AG10803 (cell line): ENCODE data around the gene CENPK.

Experiments
- DNase-seq: peaks from one replicate; pipeline ENCODE4 v3.0.0; 2010; ENCODE audit warnings: low read depth
- H3K4me3 ChIP-seq: 2 replicates; pipeline ENCODE4 v1.5.1; 2011; ENCODE audit warnings: mild to moderate bottlenecking, low read length, control low read depth
- CTCF ChIP-seq: conservative IDR thresholded peaks from 2 replicates; pipeline ENCODE4 v1.5.1; 2011; ENCODE audit warnings: mild to moderate bottlenecking, low read length, control low read depth, inconsistent platforms

CENPK gene

GRCh38 chr5:65570598-65571226, 7.7 kb upstream of the CENPK start:
- no peak for TF ChIP-seq CTCF
- DNase-seq, result no peak
- H3K4me3 ChIP-seq, result no peak overlapping the region

- no peak for DNase-seq
- no peak overlapping the region for H3K4me3 ChIP-seq
- TF ChIP-seq CTCF, result no peak
These were observed 3.5 kb upstream of the CENPK start for GRCh38 chr5:65566505-65566904.

GRCh38 chr5:65563777-65564176, 809 bp upstream of the CENPK start:
- H3K4me3 ChIP-seq, result peak overlapping the region; percentile 95
- no peak for TF ChIP-seq CTCF
- DNase-seq, result no peak

GRCh38 chr5:65556718-65557117, 6.2 kb downstream of the CENPK start:
- TF ChIP-seq CTCF, result no peak
- no peak for DNase-seq
- H3K4me3 ChIP-seq, result no peak overlapping the region

- DNase-seq, result no peak
- no peak overlapping the region for H3K4me3 ChIP-seq
- no peak for TF ChIP-seq CTCF
These were observed 6.8 kb downstream of the CENPK start for GRCh38 chr5:65556181-65556580.

- DNase-seq, result peak; percentile 8
- H3K4me3 ChIP-seq, result no peak overlapping the region
- no peak for TF ChIP-seq CTCF
These were observed 7.7 kb downstream of the CENPK start for GRCh38 chr5:65555287-65555686.

GRCh38 chr5:65553941-65554340, 9.0 kb downstream of the CENPK start:
- no peak overlapping the region for H3K4me3 ChIP-seq
- no peak for DNase-seq
- no peak for TF ChIP-seq CTCF
